KMS-11 (cell line): ENCODE results near the gene ARL6IP6.

Source experiments
- H2AFZ ChIP-seq: fragments of 200-600 bp; sonication (generic); 2 replicates; pipeline ENCODE4 v1.6.1; 2016; ENCODE audit warnings: antibody characterized with exemption, mixed run types, low read depth
- H3K27ac ChIP-seq: fragments of 200-600 bp; sonication (generic); 2 replicates; pipeline ENCODE4 v1.6.1; 2016; ENCODE audit warnings: mild to moderate bottlenecking, mixed run types
- H3K27me3 ChIP-seq: fragments of 200-600 bp; sonication (generic); 2 replicates; pipeline ENCODE4 v1.6.1; 2017; ENCODE audit warnings: mild to moderate bottlenecking, low read depth, mixed run types, moderate library complexity; ENCODE audit not compliant: insufficient read depth
- H3K36me3 ChIP-seq: fragments of 200-600 bp; sonication (generic); 2 replicates; pipeline ENCODE4 v1.6.1; 2017; ENCODE audit warnings: mild to moderate bottlenecking, mixed run types; ENCODE audit not compliant: insufficient read depth
- H3K4me1 ChIP-seq: fragments of 200-600 bp; sonication (generic); 2 replicates; pipeline ENCODE4 v1.6.1; 2016; ENCODE audit warnings: mild to moderate bottlenecking, low read depth, mixed run types; ENCODE audit not compliant: poor library complexity, severe bottlenecking
- H3K4me2 ChIP-seq: fragments of 200-600 bp; sonication (generic); 2 replicates; pipeline ENCODE4 v1.7.0; 2016; ENCODE audit warnings: mild to moderate bottlenecking, mixed run types
- H3K4me3 ChIP-seq: fragments of 200-600 bp; sonication (generic); IDR thresholded peaks from 2 replicates; pipeline ENCODE4 v1.6.1; 2017; ENCODE audit warnings: low read depth, low read length, mixed read lengths; ENCODE audit not compliant: insufficient read depth
- H3K79me2 ChIP-seq: fragments of 200-600 bp; sonication (generic); 2 replicates; pipeline ENCODE4 v1.6.1; 2016; ENCODE audit warnings: low read depth, mixed run types; ENCODE audit not compliant: insufficient read depth
- H3K9ac ChIP-seq: fragments of 200-600 bp; sonication (generic); 2 replicates; pipeline ENCODE4 v1.6.1; 2016; ENCODE audit warnings: mild to moderate bottlenecking, mixed run types
- H4K20me1 ChIP-seq: fragments of 200-600 bp; sonication (generic); 2 replicates; pipeline ENCODE4 v1.6.1; 2016; ENCODE audit warnings: mild to moderate bottlenecking, mixed run types; ENCODE audit not compliant: insufficient read depth
- CTCF ChIP-seq: fragments of 200-600 bp; sonication (generic); conservative IDR thresholded peaks from 2 replicates; pipeline ENCODE4 v1.6.1; 2017; ENCODE audit warnings: low read depth, mild to moderate bottlenecking, antibody characterized with exemption, low read length, moderate library complexity, mixed read lengths

Gene ARL6IP6

GRCh38 chr2:152715854-152716428, 2.5 kb upstream of the ARL6IP6 start:
- no peak overlapping the region for H2AFZ ChIP-seq
- peak overlapping the region; percentile 42 for H3K4me2 ChIP-seq
- no peaks in the 10 kb centered on the region for H3K27me3 ChIP-seq
- peaks cover 81% of the 10 kb centered on the region for H3K79me2 ChIP-seq
- H3K27ac ChIP-seq = no peak overlapping the region; the same call in 1 of the 2 replicates
- peaks cover 23% of the 10 kb centered on the region; the same call in 1 of the 2 replicates for H3K36me3 ChIP-seq
- peaks cover 23% of the 10 kb centered on the region; the same call in 1 of the 2 replicates for H4K20me1 ChIP-seq
- H3K4me3 ChIP-seq = peak overlapping the region; percentile 95
- peak overlapping the region; percentile 90; the same call in 1 of the 2 replicates for H3K9ac ChIP-seq
- H3K4me1 ChIP-seq = peaks cover 44% of the 10 kb centered on the region
- peak; percentile 94 for TF ChIP-seq CTCF

DNA sequence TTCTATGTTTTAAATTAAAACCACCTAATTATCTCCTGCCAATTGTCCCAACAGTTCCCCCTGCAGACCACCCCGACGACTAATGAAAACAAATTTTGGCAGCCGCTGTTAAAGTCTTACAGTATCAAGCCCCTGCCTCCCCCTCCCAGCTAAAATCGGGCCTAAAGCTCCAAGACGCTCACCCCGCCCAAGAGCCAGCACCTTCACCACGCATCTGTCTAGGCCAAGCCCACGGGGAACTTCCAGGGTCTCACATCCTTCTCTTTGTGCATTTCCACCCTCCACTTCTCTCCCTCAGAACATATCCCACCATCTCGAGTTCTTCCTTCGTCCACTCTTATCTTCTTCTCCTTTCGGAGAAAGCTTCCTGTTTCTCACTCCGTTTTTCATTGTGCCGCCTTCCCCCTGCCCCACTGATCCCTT, 1.6 kb upstream of the ARL6IP6 start:
- TF ChIP-seq CTCF = no peak
- Histone ChIP-seq H3K4me3 (peak overlapping the region; percentile 95), H3K4me1 (peaks cover 49% of the 10 kb centered on the region), H3K4me2 (peak overlapping the region; percentile 42), H4K20me1 (peaks cover 23% of the 10 kb centered on the region; the same call in 1 of the 2 replicates), H3K36me3 (peaks cover 23% of the 10 kb centered on the region; the same call in 1 of the 2 replicates), H3K9ac (peak overlapping the region; percentile 90), H3K79me2 (peaks cover 81% of the 10 kb centered on the region), H3K27me3 (no peaks in the 10 kb centered on the region), H3K27ac (peak overlapping the region; percentile 88), H2AFZ (peak overlapping the region; percentile 74)

DNA sequence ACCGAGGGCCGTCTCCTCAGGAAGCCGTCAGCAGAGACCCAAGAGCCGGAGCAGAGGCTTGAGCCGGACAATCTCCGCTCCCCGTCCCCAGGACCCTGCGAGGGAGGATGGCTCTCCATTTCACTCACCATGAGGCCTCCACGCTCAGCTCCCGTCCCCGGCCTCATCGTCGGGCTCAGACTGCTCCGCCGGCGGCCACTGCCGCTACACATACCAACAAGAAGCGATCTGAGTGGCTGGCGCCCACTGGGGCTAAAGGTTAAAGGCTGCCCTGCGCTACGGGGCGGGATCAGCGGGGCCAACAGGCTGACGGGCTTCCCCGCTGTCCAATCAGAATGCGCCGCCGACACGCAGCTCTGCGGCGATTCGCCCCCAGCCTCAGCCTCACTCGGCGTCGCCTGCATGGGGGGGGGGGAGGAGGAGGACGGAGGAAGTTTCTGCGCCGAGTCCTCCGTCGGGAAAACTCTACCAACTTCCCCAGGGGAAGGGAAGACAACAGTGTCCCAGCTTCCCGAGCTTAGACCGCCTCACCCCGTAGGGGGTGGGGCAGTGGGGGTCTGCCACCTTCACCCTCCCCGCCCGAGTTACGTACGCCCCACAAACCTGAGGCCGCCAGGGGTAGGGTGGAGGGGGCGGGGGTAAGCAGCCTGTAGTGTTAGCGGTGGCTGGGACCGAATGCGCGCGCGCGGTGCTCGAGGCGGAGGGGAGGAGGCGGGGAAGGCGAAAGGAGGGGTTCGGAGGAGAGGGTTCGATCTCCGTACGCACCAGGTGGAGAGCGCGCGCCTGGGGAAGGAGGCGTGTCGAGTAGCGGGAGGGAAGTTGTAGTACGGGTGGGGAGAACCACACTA, 968 bp upstream of the ARL6IP6 start, which contains the start of gene PRPF40A:
TSS of gene PRPF40A (minus strand) at position 234 of the 848 bp plus-strand sequence. CDS start at position 212, 22 bp downstream.
- Histone ChIP-seq H3K4me3 (peak within 1 kb of the TSS; percentile 95), H3K36me3 (peaks cover 20% of the 10 kb centered on the region; the same call in 1 of the 2 replicates), H3K4me1 (peaks cover 49% of the 10 kb centered on the region), H4K20me1 (peaks cover 23% of the 10 kb centered on the region; the same call in 1 of the 2 replicates), H3K27me3 (no peaks in the 10 kb centered on the region), H2AFZ (peak within 1 kb of the TSS; percentile 74), H3K4me2 (peak within 1 kb of the TSS; percentile 93), H3K79me2 (peaks cover 81% of the 10 kb centered on the region), H3K27ac (peak within 1 kb of the TSS; percentile 88), H3K9ac (peak within 1 kb of the TSS; percentile 90)
- no peak for TF ChIP-seq CTCF

- Histone ChIP-seq H3K36me3 (peaks cover 5% of the 10 kb centered on the region; the same call in 1 of the 2 replicates), H3K9ac (peak overlapping the region; percentile 90), H3K79me2 (peaks cover 66% of the 10 kb centered on the region), H3K27me3 (no peaks in the 10 kb centered on the region), H3K4me2 (peak overlapping the region; percentile 93), H4K20me1 (peaks cover 17% of the 10 kb centered on the region; the same call in 1 of the 2 replicates), H2AFZ (peak overlapping the region; percentile 74), H3K4me1 (peaks cover 48% of the 10 kb centered on the region), H3K4me3 (peak overlapping the region; percentile 85), H3K27ac (peak overlapping the region; percentile 88)
- TF ChIP-seq CTCF = no peak
Measured at GRCh38 chr2:152718909-152719645, 657 bp downstream of the ARL6IP6 start.
